Left lobe of liver (tissue), 2 donors: ENCODE results near the gene PSRC1. TPM values are rescaled to one million over a fixed set of nuclear protein-coding genes. Genes with fewer than 3 reads are reported as not detected.
"Not testable (repeated sequence)": the region's sequence is repeated elsewhere in the genome, so short reads cannot be mapped to it uniquely, and the experiment has no call there.

ENCODE experiments used
- ATAC-seq: fragments of 200-7000 bp; cut with Tn5 transposase; one replicate; pipeline ENCODE4 v1.9.1; 2020; ENCODE audit warnings: mild to moderate bottlenecking, moderate library complexity
- DNase-seq: peaks from one replicate; pipeline ENCODE4 v3.0.0-alpha.2; 2020; ENCODE audit warnings: low spot score
- total RNA-seq: library from RNA; stranded (reverse); gene quantifications from one replicate; pipeline ENCODE4 v1.2.1, GENCODE V29; 2021
- donor health status: DM: no; HTN: no; CAD: no; lungs with moderate emphysema.
- donor health status: DM: no; HTN: yes; CAD: no.

Gene PSRC1
- 0.63 TPM for total RNA-seq

DNA sequence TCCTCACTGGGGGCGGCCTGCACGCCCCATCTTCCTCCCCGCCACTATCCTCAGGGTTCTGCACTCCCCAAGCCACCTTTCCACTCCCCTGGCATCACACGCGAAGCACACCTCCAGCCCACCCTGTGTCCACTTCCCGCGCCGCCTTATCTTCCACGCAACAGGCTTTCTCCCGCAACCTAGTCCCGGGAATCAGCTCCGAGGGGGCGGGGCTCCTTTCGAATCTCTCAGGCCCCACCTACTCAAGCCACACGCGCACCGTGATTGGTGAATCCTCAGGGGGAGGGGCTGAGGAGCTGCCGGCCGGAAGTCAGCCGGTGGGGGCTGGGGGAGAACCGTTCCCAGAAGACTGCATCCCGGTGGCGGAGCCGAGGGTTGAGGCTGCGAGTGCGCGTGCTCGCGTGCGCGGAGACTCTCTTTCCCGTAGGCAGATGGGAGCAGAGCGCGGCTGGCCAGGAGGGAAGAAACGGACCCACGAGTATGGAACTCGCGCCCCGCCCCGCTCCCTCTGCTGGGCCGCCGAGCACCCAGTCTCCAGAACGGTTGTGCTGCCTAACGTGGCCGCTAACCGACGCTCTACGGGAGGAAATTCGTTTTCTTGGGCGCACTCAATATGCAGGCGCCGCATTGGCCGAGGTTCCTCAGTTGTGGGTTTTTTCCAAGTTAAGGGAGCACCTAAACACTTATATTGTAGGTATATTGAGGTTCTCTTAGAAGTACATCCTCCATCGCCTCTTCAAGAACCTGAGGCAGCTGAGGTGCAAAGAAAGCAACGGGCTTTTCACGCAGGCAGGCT, at the start of gene PSRC1:
PSRC1 (minus strand) TSS at position 194 of the 796 bp plus-strand sequence.
- DNase-seq (peak; percentile 97), ATAC-seq (peak; percentile 99)

DNA sequence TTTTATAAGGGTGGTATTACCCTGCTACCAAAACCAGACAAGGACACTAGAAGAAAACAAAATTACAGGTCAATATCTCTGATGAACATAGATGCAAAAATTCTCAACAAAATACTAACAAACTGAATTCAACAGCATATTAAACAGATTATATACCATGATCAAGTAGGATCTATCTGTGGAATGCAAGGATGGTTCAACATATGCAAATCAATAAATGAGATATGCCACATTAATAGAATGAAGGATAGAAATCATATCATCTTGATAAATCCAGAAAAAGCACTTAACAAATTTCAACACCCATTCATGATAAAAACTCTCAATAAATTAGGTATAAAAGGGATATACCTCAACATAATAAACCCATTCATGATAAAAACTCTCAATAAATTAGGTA, 48.2 kb upstream of the PSRC1 start:
- DNase-seq (no peak), ATAC-seq (no peak)

DNA sequence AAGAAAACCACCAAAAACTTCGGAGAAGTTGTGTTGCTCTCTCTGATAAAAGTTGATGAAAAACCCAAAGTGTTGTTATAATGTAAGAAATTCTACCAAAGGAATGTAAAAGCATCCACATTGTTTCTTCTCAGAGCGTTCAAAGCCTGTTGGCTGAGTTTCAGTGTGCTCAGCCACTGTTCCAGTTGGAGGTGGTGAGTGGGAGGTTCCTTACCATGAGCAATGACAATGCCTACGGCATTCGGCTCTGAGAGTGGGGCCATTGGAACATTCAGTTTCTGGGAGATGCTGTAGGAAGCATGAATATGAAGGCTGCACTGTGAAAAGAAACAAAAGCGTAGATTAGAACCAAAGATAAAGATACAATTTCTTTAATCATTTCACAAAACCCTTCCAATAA, 44.3 kb upstream of the PSRC1 start:
- ATAC-seq (no peak), DNase-seq (peak; percentile 6)

DNA sequence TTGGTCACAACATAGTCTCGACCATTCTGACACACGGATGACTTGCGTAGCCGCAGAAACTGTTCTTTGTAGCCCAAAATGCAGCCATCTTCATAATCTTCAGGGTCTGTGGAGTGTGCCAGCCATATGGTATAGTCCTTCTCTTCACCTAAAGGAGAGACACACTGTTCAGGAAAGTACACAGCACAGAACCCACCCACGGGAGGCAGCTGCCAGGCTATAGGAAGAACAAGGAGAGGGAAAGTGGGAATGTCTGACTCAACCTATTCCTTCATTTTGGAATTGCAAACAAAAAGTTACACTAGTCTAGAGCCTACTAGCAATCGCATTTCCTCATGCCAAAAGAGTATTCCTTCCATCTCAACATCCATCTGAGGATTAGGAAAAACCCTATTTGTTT, 40.0 kb upstream of the PSRC1 start:
- peak; percentile 5 for DNase-seq
- no peak for ATAC-seq

DNA sequence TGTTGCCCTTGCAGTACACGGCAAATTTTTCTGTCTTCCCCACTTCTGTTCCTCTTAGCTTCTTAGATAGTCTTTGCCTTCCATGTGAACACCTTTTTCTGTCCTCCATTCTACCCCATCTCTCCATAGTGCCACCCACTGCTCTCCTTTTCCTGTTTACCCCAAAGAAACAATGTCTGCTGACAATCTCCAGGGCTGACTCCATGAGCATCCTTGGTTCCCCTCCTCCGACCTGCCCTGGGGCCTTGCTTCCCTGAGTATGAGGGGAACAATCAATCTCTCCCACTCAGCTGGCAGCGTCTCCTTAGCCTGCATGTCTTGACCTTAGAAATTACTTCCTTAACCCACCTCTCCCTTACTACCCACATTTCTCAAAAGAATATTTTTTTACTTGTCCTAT, 36.2 kb upstream of the PSRC1 start:
- DNase-seq = peak; percentile 12
- no peak for ATAC-seq

DNA sequence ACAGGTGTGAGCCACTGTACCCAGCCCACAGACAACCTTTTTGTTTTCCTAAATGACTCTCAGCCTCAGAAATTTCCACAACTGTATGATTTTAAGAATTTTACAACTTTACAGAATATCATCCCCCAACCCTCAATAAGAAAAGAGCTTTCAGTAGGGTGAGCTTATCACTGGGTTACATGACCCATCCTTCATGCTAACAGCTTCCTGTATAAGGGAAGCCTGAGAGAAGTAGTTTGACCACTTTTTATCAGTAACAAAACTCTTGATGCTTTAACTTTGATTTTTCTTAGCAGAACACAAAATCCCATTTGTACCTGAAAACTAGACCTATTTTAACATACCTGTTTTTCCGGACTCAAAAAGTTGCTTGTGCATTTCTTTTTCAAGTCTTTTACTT, 33.6 kb upstream of the PSRC1 start:
- ATAC-seq (no peak), DNase-seq (no peak)

DNA sequence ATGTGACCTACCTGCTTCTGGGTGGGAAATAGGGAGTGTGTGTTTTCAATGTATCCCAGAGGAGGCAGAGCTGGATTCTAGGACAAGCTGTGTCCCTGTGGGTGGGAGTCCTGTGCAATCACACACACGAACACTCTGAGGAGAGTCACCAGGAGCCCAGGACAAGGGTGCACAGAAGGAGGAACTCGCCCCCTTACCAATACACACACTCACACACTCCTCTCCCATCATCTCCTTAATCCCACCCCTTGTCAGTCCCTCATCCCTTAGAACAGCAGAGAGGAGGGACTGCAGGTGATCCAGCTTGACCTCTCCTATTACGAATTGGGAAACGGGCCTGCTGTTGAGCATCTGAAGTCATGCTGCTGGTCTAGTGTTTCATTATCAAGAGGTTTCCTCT, 32.3 kb upstream of the PSRC1 start:
- ATAC-seq (no peak), DNase-seq (peak; percentile 22)

DNA sequence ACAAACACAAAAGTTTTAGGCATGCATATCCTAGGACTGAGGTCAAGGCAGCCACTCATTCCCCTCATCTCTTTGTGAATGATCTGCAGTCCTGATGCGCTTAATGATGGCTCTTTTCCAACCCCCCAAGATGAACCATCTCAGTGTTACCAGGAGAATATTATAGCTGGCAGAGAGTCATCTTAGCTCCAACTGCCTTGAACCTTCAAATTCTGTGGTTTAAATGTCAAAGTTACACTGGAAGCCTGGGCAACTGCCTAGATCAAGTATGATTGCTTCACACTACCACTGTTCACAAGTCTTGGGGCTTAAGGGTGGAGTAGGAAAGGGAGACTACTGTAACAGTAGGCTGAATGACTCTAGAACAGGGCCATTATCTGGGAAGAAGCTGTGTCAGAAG, 31.9 kb upstream of the PSRC1 start:
- no peak for ATAC-seq
- no peak for DNase-seq

DNA sequence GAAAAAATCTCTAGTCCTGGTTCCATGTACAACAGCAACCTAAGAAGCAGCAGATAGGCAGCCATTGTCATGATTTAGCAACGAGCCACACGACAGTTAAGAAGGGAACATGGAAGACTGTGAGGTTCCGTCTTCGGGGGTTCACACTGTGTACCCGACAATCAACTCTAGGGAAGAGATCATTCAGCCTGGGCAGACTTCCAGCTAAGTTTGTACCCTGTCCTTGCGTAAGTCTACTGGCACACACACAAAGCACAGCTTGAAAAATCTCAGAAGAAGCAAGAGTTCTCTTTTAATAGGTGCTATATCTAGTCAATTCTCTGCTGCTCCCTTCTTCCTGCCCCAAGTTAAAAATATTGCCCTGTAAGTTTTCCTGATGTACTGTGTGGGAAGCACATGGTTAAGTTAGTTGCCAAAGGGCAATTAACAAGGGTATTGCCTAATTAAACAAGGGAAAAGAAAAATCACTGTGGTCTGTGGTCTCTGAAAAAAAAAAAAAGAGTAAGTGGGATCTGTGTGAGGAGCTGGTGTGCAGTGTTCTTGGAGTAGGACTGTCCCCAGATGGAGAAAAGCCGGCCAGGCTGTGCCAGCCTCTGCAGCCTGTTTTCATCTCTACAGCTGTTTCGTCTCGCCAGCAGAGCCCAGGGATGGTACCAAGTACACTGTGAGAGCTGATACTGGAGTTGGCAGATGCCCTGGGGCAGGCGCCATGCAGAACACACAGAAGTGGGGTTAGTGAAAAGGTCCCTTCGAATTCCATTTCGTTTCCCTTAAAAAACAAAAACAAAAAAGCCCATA, 30.2 kb upstream of the PSRC1 start:
- peak; percentile 60 for DNase-seq
- peak; percentile 87 for ATAC-seq

DNA sequence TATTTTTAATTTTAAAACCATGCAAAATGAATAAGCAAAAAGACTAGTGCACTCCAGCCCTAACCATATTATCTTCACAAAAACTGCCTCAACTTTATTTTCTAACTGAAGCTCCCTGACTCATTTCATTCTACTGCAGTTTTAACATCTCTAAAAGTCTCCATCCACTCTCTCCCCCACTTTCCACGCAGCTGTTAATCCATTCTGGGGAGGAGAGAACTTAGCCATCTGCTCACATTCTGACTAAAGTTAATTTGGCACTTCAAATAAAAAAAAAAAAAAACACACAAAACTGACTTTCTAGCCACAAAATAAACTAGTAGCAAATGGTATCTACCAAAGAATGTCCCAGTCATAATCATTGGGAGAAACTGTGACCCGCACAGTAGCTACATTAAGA, 29.3 kb upstream of the PSRC1 start:
- ATAC-seq = no peak
- no peak for DNase-seq

DNA sequence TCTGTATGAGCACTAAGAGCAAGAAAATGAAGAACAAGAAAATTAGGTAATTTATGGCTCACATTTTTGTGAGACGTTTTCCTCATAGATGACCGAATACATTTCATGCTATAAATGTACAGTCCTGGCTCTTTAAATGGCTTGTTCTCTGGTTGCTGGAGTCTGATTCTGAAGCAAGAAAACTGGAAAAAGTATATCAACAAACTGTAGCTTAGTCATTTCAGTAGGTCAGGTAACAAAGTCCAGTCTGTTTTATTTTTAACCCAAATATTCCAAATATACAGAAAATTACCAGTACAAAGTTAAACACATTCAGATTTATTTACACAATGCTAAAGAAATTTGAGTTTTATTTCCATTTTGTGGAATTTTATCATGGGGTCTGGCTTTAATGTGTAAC, 26.4 kb upstream of the PSRC1 start:
- no peak for DNase-seq
- ATAC-seq = peak; percentile 58

DNA sequence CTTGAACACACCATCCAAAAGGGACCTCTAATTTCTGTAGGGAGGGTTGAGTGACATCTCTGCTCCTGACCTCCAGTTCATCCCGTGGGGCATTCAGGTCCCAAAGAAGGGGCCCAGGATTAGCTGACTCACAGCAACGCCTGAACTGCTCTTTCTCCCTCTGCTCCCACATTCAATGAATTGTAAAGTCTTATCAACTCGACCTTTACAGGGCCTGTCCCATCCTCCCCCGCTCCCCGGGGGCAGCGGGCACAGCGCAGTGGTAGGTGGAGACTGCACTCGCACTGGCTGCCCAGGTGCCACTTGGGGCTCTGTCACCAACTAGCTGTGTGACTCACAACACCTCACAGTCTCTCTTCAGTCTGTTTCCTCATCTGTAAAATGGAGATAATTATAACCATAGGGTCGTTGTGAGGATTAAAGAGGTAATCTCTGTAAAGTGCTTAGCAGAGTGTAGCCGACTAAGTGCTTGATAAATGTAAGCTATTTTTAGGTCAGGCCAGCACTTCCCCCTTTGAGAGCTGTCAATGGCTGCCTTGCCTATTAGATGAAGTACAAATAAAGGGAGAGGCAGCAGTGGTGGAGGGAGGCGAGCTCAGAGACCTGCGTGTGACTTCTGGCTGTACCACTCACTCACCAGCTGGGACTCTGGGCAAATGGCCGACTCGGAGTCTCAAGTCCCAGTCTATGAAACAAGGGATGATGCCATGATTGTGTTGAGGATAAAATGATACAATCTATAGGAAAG, 24.5 kb upstream of the PSRC1 start:
- ATAC-seq = no peak
- no peak for DNase-seq

DNA sequence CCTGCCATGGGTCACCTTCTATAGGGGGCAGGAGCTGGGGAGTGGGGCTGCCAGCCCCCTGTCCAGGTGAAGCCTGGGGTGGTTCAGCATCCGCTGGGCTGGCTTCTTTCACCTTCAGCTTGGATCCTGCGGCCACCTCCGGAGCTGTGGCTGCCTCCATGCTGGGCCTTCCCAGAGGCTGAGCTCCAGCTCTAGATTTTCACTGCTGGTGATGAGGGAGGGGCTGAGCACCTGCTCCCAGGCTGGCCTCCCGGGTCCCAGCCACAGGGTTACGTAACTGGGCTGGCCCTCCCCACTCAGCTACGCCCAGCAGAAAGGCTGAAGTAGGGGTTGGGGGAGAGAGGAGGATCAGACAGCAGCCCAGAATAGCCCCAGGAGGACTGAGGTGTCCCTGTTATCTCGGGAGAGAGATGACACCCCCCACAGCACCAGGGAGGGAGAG, 23.9 kb upstream of the PSRC1 start, which contains the start of gene MYBPHL:
MYBPHL (minus strand) TSS at position 180 of the 442 bp plus-strand sequence; CDS start at position 160, 20 bp downstream.
- no peak for ATAC-seq
- no peak for DNase-seq

DNA sequence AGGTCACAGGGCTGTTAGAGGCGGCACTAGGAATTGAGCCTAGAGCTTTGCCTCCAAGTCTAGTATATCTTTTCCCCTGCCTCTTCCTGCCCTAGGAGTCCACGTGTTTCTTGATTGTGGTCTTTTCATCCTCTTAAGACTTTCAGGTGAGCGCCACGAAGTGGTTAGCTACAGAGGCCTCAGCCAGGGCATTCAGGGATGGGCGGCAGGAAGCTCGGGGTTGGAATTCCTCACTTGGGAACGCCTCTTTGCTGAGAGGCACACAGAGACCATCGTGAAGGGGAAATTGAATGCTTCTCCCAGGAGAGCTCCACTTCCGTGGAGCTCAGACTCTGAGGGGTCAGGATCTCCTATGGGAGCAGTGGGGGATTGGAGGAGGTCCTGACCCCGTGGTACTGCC, 23.0 kb upstream of the PSRC1 start:
- not testable (repeated sequence) for DNase-seq, ATAC-seq

DNA sequence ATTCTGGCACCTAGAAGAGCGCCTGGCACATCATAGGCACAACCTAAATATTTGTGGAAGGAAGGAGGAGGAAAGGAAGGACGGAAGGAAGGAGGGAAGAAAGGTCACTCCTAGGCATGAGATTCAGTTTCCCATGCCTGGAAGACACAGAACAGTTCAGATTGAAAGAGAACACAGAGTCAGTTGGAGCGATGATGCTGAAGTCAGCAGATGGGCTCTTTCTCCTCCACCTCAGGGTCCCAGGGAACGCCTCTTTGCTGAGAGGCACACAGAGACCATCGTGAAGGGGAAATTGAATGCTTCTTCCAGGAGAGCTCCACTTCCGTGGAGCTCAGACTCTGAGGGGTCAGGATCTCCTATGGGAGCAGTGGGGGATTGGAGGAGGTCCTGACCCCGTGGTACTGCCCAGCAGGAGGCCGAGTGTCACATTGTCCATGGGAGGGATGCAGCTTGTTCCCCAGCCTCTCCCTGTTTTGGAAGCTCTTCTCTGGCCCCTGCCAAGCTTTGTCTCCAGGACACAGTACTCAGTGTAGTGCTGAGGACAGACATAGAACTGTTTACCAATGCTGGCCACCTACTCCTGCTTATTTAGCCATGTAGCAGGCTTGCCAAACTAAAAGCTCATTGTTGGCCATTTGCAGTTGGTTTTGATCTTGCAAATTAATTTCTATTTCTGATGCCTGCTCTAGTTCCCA, 21.4 kb upstream of the PSRC1 start:
- DNase-seq (no peak), ATAC-seq (peak; percentile 30)

DNA sequence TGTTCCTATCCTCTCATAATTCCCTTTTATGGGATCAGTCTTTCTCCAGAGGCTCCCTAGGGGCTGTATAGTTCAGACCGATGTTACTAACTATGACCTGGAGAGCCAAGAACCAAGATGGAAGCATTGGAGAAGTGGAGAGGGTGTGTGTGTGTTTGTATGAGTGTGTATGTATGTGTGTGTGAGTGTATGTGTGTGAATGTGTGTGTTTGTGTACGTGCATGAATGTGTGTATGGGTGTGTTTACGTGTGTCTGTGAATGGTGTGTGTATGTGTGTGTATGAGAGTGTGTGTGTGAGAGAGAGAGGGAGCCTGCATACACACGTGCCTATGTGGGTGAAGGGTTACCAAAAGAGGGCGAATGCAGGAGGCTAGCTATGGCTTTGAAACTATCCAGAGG, 18.9 kb upstream of the PSRC1 start:
- DNase-seq = no peak
- ATAC-seq = no peak

DNA sequence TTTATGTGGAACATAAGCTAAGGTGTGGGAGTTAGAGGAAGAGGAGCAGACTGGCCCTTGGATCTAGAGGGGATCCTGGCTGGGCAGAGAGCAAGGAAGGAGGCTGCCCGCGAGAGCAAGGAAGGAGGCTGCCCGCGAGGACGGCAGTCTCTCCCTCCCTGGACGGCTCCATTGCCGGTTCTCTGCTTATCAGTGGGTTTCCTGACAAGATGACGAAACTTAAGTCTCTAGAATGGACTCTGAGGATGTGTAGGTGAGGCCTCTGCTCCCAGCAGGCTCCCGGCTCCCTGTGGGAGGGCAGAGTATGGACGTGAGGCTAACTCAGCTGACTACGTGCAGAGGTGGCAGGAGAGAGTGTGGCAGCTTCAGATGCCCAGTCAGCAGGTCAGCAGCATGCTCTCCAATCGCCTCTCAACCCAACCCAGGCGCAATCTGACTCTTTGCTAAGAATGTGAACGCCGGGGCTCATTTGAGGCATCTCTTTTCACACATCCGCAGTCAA, 17.8 kb upstream of the PSRC1 start:
- DNase-seq (no peak), ATAC-seq (no peak)

DNA sequence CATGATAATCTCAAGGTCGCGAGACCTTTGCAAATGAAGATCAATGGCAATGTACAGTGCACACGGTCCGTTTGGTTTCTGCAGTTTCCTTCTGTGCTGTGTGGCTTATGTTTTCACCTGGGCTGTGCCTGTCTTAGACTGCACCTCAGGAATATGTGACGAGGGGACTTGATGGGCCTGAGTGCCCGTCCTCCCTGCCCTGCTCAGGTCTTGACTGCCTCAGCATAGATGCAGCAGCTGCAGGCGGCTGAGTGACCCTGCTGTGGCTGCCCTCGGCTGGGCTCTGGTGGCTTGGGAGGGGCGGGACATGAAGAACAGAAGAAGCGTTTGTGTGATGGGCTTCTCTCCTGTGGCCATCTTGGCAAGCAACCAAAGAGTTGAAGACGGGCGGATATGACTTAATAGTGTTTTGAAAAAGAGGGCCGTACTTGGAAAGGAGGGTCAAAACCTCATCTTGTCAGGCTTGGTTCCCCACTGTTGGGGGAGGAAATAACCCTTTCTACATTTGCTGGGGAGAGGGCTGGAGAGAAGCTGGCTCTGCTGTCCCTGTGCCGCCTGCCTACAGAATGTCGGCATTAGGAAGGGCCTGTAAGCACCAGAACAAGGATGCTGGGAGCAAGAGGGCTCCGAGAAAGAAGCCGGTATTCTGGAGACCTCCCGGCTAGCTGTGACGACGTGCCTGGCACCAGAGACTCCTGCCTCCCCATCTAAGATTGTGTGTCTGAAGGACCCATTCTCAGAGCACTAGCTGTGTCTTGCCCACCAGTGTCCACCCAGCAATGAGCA, 16.8 kb upstream of the PSRC1 start:
- ATAC-seq = no peak
- no peak for DNase-seq

DNA sequence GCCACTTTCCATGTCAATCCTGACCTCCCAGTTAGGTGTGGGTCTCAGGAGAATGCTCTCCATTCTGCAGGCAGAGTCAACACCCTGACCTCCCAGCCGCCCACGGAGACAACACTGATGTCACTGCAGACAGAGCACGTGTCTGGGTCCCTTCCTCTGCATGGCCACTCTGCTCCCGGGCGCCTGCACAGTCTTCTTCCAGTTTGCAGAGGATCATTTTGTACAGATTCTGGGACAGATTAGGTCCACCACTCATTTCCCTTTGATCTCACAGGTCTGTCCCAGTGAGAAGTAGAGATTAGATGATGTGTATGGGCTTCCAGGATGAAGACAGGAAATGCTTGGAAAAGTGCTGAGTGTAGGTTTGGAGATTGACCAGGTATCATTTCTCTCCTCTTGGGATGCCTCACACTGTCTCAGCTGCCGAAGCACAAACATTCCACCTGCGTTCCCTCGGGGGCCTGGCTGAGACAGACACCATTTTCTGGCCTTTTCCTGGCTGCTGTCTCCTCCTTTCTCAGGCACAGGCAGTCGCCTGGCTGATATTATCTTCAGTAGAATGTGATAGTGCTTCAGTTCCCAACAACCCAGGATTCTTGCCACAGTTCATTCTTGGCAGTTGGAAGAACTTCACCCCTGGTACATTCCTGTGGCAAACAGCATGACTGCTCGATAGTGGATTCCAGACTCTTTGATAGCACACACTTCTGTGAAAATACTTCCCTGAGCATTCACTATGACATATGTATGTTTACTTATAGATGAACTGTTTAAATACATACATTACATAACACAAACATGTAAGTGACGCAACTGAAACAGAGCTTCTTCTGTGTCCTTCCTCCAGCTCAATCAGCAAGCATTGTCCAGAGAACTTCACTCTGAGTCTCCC, 16.0 kb upstream of the PSRC1 start:
- peak; percentile 62 for ATAC-seq
- no peak for DNase-seq
